UCSD-AML1 (cell line): ENCODE results near the gene PPIA.

Experiments used
- DNase-seq: peaks from one replicate; lab custom pipeline; 2025; ENCODE audit not compliant: unreplicated experiment; lab: John Stamatoyannopoulos, UW

PPIA gene

GRCh38 chr7:44796504-44797328, at the start of gene PPIA:
Gene PPIA, plus strand, starts transcription at chr7:44796681. Its CDS starts 44 bp downstream, at chr7:44796725.
- DNase-seq, result peak; percentile 88

- DNase-seq, result peak; percentile 83
Observed at GRCh38 chr7:44748045-44748947, 48.2 kb upstream of the PPIA start, which contains the start of gene ZMIZ2. Gene ZMIZ2, plus strand, starts transcription at chr7:44748847. Its CDS starts 7,403 bp downstream, at chr7:44756250.

- DNase-seq, result no peak
Observed at GRCh38 chr7:44748948-44749731, 47.3 kb upstream of the PPIA start.

- no peak for DNase-seq
Observed at GRCh38 chr7:44749992-44750391, 46.5 kb upstream of the PPIA start.

- no peak for DNase-seq
Observed at GRCh38 chr7:44750424-44750823, 46.1 kb upstream of the PPIA start.

- DNase-seq, result no peak
Observed at GRCh38 chr7:44750921-44751571, 45.4 kb upstream of the PPIA start.

- no peak for DNase-seq
Observed at GRCh38 chr7:44752822-44753221, 43.7 kb upstream of the PPIA start.

GRCh38 chr7:44754802-44755697, 41.4 kb upstream of the PPIA start:
- no peak for DNase-seq

GRCh38 chr7:44755698-44756627, 40.5 kb upstream of the PPIA start:
- DNase-seq, result no peak

GRCh38 chr7:44756904-44757303, 39.6 kb upstream of the PPIA start:
- no peak for DNase-seq

GRCh38 chr7:44757311-44757710, 39.2 kb upstream of the PPIA start:
- DNase-seq, result no peak

- DNase-seq, result no peak
Observed at GRCh38 chr7:44757739-44758138, 38.7 kb upstream of the PPIA start.

GRCh38 chr7:44759246-44759645, 37.2 kb upstream of the PPIA start:
- DNase-seq, result no peak

- DNase-seq, result no peak
Observed at GRCh38 chr7:44760034-44760580, 36.4 kb upstream of the PPIA start.

GRCh38 chr7:44761207-44762161, 35.0 kb upstream of the PPIA start:
- DNase-seq, result no peak

GRCh38 chr7:44762300-44762699, 34.2 kb upstream of the PPIA start:
- no peak for DNase-seq
